ENCODE data around the gene CIDEB. TPM values are rescaled to one million over a fixed set of nuclear protein-coding genes. Genes with fewer than 3 reads are reported as not detected.

CIDEB gene
- total and polyA plus RNA-seq, 2 of the 8 experiments (the other 6 are each of a cell fraction or from before 2014, with no cell fraction given) = 0.11 TPM; not detected in 1

DNA sequence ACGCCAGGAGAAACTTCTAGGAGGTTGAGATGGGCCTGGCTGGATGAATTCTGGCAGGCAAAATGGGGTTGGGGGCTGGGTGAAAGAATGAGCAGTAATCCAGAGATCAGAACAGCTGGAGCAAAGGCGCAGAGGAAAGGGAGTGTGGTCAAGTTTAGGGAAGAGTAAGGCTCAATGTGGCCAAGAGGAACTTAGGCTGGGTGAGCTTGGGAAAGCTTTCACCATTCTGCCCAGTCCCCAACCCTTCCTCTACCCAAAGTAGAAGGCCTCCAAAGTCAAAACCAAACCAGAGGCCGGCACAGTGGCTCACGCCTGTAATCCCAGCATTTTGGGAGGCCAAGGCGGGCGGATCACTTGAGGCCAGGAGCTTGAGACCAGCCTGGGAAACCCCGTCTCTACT lies 26.1 kb downstream of the CIDEB start:
- no peaks in the 10 kb centered on the region for H3K23me2 ChIP-seq (ENCODE audit: low read depth, low read length)
- H3K18ac ChIP-seq (ENCODE audit: extremely low read depth, low read length) = no peak overlapping the region
- ChIA-PET POLR2A (ENCODE audit: partially characterized antibody) (interaction anchor here (0.6 to 3.8 kb wide), 6 partner anchors 10 to 1073 kb away, joined by 3 to 25 read pairs (median 3); partner anchors contain the start of gene RABGGTA), CTCF (ENCODE audit: partially characterized antibody) (interaction anchor here (1.2 to 11.5 kb wide), 8 partner anchors 10 to 39 kb away, joined by 4 to 137 read pairs (median 32); partner anchors contain the start of genes CIDEB, DHRS1, LTB4R2 and NOP9)
- no peaks in the 10 kb centered on the region; the same call in 1 of the 2 replicates for H3K79me1 ChIP-seq (ENCODE audit: low read depth, low read length)
- H2AK5ac ChIP-seq (ENCODE audit: low read depth, low read length) = no peak overlapping the region
- whole genome bisulfite sequencing, 2 experiments (ENCODE audit: extremely low coverage in 1 of 2, insufficient coverage in 1 of 2, insufficient read length in 1 of 2, insufficient replicate concordance in 2 of 2, low coverage in 1 of 2, low lambda C conversion rate in 2 of 2, missing lambda C conversion rate in 1 of 2) = 91% methylated on average over 7 of the region's 7 CpGs; no CpG with 5 or more reads in 1 of the 2 experiments
- H2BK12ac ChIP-seq (ENCODE audit: low read depth, low read length) = no peak overlapping the region
- H3K23ac ChIP-seq (ENCODE audit: insufficient read length) = no peak overlapping the region
- no peak overlapping the region for H2BK120ac ChIP-seq (replicated peaks; ENCODE audit: low read depth, low read length)
- no peak overlapping the region for H3K56ac ChIP-seq (replicated peaks; ENCODE audit: insufficient read length, low read depth, low read length)
- H2AFZ ChIP-seq (ENCODE audit: low read length) = no peak overlapping the region
- H3K9me3 ChIP-seq (ENCODE audit: insufficient read depth in 2 of 2, low read depth in 1 of 2, low read length in 1 of 2) = no peaks in the 10 kb centered on the region
- H3K9ac ChIP-seq (replicated peaks in 1 of 4; ENCODE audit: extremely low read depth in 1 of 4, low read depth in 3 of 4, low read length in 3 of 4) = no peak overlapping the region
- no peak overlapping the region for H2BK5ac ChIP-seq (ENCODE audit: low read depth, low read length)
- H2BK15ac ChIP-seq (ENCODE audit: low read length) = no peak overlapping the region
- H4K20me1 ChIP-seq (replicated peaks in 1 of 2; ENCODE audit: control insufficient read depth in 1 of 2, insufficient read depth in 2 of 2, low read length in 2 of 2) = peaks cover 0 to 3% of the 10 kb centered on the region in 2 experiments
- no peaks in the 10 kb centered on the region for H3K79me2 ChIP-seq (ENCODE audit: control insufficient read depth in 1 of 2, insufficient read depth in 2 of 2, low read length in 2 of 2)
- no peak overlapping the region for H2BK20ac ChIP-seq (ENCODE audit: low read length)
- FAIRE-seq = no peak
- no peak for TF ChIP-seq SP1 (IDR thresholded peaks at IDR 0.05; ENCODE audit: low read depth, low read length)
- TF ChIP-seq EP300 (IDR thresholded peaks at IDR 0.05; ENCODE audit: borderline replicate concordance in 1 of 2, low read depth in 2 of 2, low read length in 2 of 2) = no peak
- no peak for TF ChIP-seq TCF12 (IDR thresholded peaks at IDR 0.05; ENCODE audit: low read depth, low read length)
- no peak for TF ChIP-seq KDM1A (IDR thresholded peaks at IDR 0.05; ENCODE audit: borderline replicate concordance, low read length)
- TF ChIP-seq BACH1 (IDR thresholded peaks at IDR 0.05; ENCODE audit: low read length) = no peak
- TF ChIP-seq KDM4A (IDR thresholded peaks at IDR 0.05; ENCODE audit: low read depth, low read length, severe bottlenecking) = no peak
- no peak overlapping the region for H4K91ac ChIP-seq (replicated peaks; ENCODE audit: insufficient read length, low read length)
- no peak overlapping the region for H4K8ac ChIP-seq (ENCODE audit: extremely low read depth, insufficient read depth, low read length)
- H3K27ac ChIP-seq (ENCODE audit: low read depth, low read length) = no peak overlapping the region
- no peaks in the 10 kb centered on the region for H3K36me3 ChIP-seq (ENCODE audit: control insufficient read depth in 2 of 4, insufficient read depth in 4 of 4, low read length in 3 of 4)
- no peak overlapping the region for H3K4me2 ChIP-seq (ENCODE audit: insufficient read depth in 1 of 2, low read depth in 2 of 2, low read length in 2 of 2)
- H3K4me1 ChIP-seq (replicated peaks in 1 of 4; ENCODE audit: control insufficient read depth in 3 of 4, insufficient read depth in 4 of 4, low read length in 3 of 4) = no peaks in the 10 kb centered on the region
- DNase-seq (ENCODE audit: low read depth in 1 of 2, low spot score in 2 of 2) = no peak
- no peak overlapping the region for H4K5ac ChIP-seq (ENCODE audit: insufficient read length, low read depth, low read length)
- H3K4me3 ChIP-seq (ENCODE audit: extremely low read depth in 1 of 4, insufficient read depth in 2 of 4, low read depth in 3 of 4, low read length in 4 of 4) = no peak overlapping the region
- H3K4ac ChIP-seq (replicated peaks; ENCODE audit: insufficient read length, low read depth, low read length) = no peak overlapping the region
- H3K27me3 ChIP-seq (replicated peaks in 1 of 4; ENCODE audit: control insufficient read depth in 3 of 4, extremely low read depth in 1 of 4, insufficient read depth in 3 of 4, low read length in 3 of 4) = no peaks in the 10 kb centered on the region
- no peak overlapping the region for H3K14ac ChIP-seq (ENCODE audit: insufficient read length)
